ENCODE data around the gene HAO2.
"Not testable (repeated sequence)": the region's sequence is repeated elsewhere in the genome, so short reads cannot be mapped to it uniquely, and the experiment has no call there.

Gene HAO2

GRCh38 chr1:119345398-119345797 is 23.2 kb upstream of the HAO2 start:
- DNase-seq (ENCODE audit: low spot score) = no peak

- DNase-seq (ENCODE audit: low spot score) = no peak
Observed at GRCh38 chr1:119347858-119348257, 20.7 kb upstream of the HAO2 start.

GRCh38 chr1:119348941-119349340 is 19.6 kb upstream of the HAO2 start:
- DNase-seq (ENCODE audit: low spot score) = no peak

- not testable (repeated sequence) for DNase-seq (ENCODE audit: low spot score)
Observed at GRCh38 chr1:119350866-119351265, 17.7 kb upstream of the HAO2 start.

GRCh38 chr1:119351997-119352396 is 16.6 kb upstream of the HAO2 start:
- no peak for DNase-seq (ENCODE audit: low spot score)

GRCh38 chr1:119353836-119354235 is 14.7 kb upstream of the HAO2 start:
- no peak for DNase-seq (ENCODE audit: low spot score)

GRCh38 chr1:119358636-119359035 is 9.9 kb upstream of the HAO2 start:
- peak; percentile 21 for DNase-seq (ENCODE audit: low spot score)

- no peak for DNase-seq (ENCODE audit: low spot score)
Observed at GRCh38 chr1:119359730-119360129, 8.9 kb upstream of the HAO2 start.

- DNase-seq (ENCODE audit: low spot score) = no peak
Observed at GRCh38 chr1:119361205-119361604, 7.4 kb upstream of the HAO2 start.

GRCh38 chr1:119361620-119362344 is 6.8 kb upstream of the HAO2 start:
- DNase-seq (ENCODE audit: low spot score) = no peak

GRCh38 chr1:119363162-119363561 is 5.4 kb upstream of the HAO2 start:
- no peak for DNase-seq (ENCODE audit: low spot score)

GRCh38 chr1:119364640-119365039 is 3.9 kb upstream of the HAO2 start:
- peak; percentile 31 for DNase-seq (ENCODE audit: low spot score)

- DNase-seq (ENCODE audit: low spot score) = no peak
Observed at GRCh38 chr1:119366424-119366823, 2.2 kb upstream of the HAO2 start.

GRCh38 chr1:119367432-119368124 is 1.0 kb upstream of the HAO2 start:
- DNase-seq (ENCODE audit: low spot score) = peak; percentile 84

- DNase-seq (ENCODE audit: low spot score) = no peak
Observed at GRCh38 chr1:119370748-119371147, 2.2 kb downstream of the HAO2 start.

GRCh38 chr1:119371815-119372214 is 3.2 kb downstream of the HAO2 start:
- DNase-seq (ENCODE audit: low spot score) = no peak

- DNase-seq (ENCODE audit: low spot score) = peak; percentile 52
Observed at GRCh38 chr1:119372503-119373086, 4.0 kb downstream of the HAO2 start.

- peak; percentile 39 for DNase-seq (ENCODE audit: low spot score)
Observed at GRCh38 chr1:119373465-119373864, 4.9 kb downstream of the HAO2 start.

GRCh38 chr1:119374208-119374874 is 5.8 kb downstream of the HAO2 start:
- no peak for DNase-seq (ENCODE audit: low spot score)

- no peak for DNase-seq (ENCODE audit: low spot score)
Observed at GRCh38 chr1:119375366-119375765, 6.8 kb downstream of the HAO2 start.

GRCh38 chr1:119376594-119376993 is 8.0 kb downstream of the HAO2 start:
- DNase-seq (ENCODE audit: low spot score) = no peak

- DNase-seq (ENCODE audit: low spot score) = not testable (repeated sequence)
Observed at GRCh38 chr1:119377594-119377993, 9.0 kb downstream of the HAO2 start.

GRCh38 chr1:119379117-119379516 is 10.5 kb downstream of the HAO2 start:
- DNase-seq (ENCODE audit: low spot score) = no peak

All from AG08395 (cell line).